RPMI7951 (cell line): ENCODE measurements around the gene KRTAP21-1. TPM values are rescaled to one million over a fixed set of nuclear protein-coding genes. Genes with fewer than 3 reads are reported as not detected.
"Not testable (repeated sequence)": the region's sequence is repeated elsewhere in the genome, so short reads cannot be mapped to it uniquely, and the experiment has no call there.

Source experiments
- DNase-seq: peaks from one replicate; pipeline ENCODE4 v3.0.0-alpha.2; 2012; ENCODE audit warnings: low read depth
- total RNA-seq: library from RNA; depleted of rRNA; stranded (reverse); fragments of >200 nt; shearing (Covaris generic); gene quantifications from 2 replicates; pipeline ENCODE4 v1.2.3, GENCODE V29; 2014; rRNA removed

The KRTAP21-1 gene
- total RNA-seq = not detected in 2 replicates

GRCh38 chr21:30755328-30755727 is at the start of gene KRTAP21-1:
TSS of gene KRTAP21-1 (minus strand) at chr21:30755428. CDS start at chr21:30755378, 50 bp downstream.
- DNase-seq = not testable (repeated sequence)

GRCh38 chr21:30800605-30801004 is 45.4 kb upstream of the KRTAP21-1 start:
- no peak for DNase-seq

GRCh38 chr21:30793581-30794314 is 38.5 kb upstream of the KRTAP21-1 start:
- no peak for DNase-seq

GRCh38 chr21:30779249-30779648 is 24.0 kb upstream of the KRTAP21-1 start:
- DNase-seq = no peak

- no peak for DNase-seq
These were observed 14.7 kb upstream of the KRTAP21-1 start for GRCh38 chr21:30769724-30770431.

- DNase-seq = no peak
These were observed 5.5 kb upstream of the KRTAP21-1 start for GRCh38 chr21:30760776-30761175.

- DNase-seq = no peak
These were observed 3.1 kb upstream of the KRTAP21-1 start for GRCh38 chr21:30758306-30758705.

GRCh38 chr21:30747159-30747558 is 8.1 kb downstream of the KRTAP21-1 start, which contains the start of gene KRTAP21-2:
TSS of gene KRTAP21-2 (minus strand) at chr21:30747259. CDS start at chr21:30747202, 57 bp downstream.
- no peak for DNase-seq

GRCh38 chr21:30740462-30740861 is 14.8 kb downstream of the KRTAP21-1 start:
- no peak for DNase-seq

- no peak for DNase-seq
These were observed 22.2 kb downstream of the KRTAP21-1 start for GRCh38 chr21:30733026-30733425.

- DNase-seq = no peak
These were observed 28.5 kb downstream of the KRTAP21-1 start for GRCh38 chr21:30726726-30727125.

GRCh38 chr21:30719401-30719800 is 35.8 kb downstream of the KRTAP21-1 start:
- DNase-seq = no peak

GRCh38 chr21:30718239-30718909 is 36.9 kb downstream of the KRTAP21-1 start, which contains the start of gene KRTAP21-3:
TSS of gene KRTAP21-3 (minus strand) at chr21:30718777. CDS start at chr21:30718759, 18 bp downstream.
- DNase-seq = peak; percentile 60

- DNase-seq = peak; percentile 3
These were observed 38.1 kb downstream of the KRTAP21-1 start for GRCh38 chr21:30717105-30717504.

GRCh38 chr21:30714946-30715345 is 40.3 kb downstream of the KRTAP21-1 start:
- DNase-seq = no peak

GRCh38 chr21:30714456-30714855 is 40.8 kb downstream of the KRTAP21-1 start:
- peak; percentile 14 for DNase-seq

GRCh38 chr21:30713766-30714165 is 41.5 kb downstream of the KRTAP21-1 start:
- DNase-seq = peak; percentile 32

GRCh38 chr21:30710499-30710898 is 44.7 kb downstream of the KRTAP21-1 start:
- peak; percentile 33 for DNase-seq

GRCh38 chr21:30707409-30707808 is 47.8 kb downstream of the KRTAP21-1 start:
- no peak for DNase-seq
